HG03571 (cell line): ENCODE results near the gene IFNGR1.
"Not testable (repeated sequence)": the region's sequence is repeated elsewhere in the genome, so short reads cannot be mapped to it uniquely, and the experiment has no call there.

ENCODE experiments used
- ATAC-seq: cut with Tn5 transposase; IDR thresholded peaks from one replicate; pipeline ENCODE4 v1.9.1; 2021; ENCODE audit not compliant: unreplicated experiment

Gene IFNGR1

GRCh38 chr6:137236581-137237355 lies 17.6 kb upstream of the IFNGR1 start:
- ATAC-seq, result no peak

DNA sequence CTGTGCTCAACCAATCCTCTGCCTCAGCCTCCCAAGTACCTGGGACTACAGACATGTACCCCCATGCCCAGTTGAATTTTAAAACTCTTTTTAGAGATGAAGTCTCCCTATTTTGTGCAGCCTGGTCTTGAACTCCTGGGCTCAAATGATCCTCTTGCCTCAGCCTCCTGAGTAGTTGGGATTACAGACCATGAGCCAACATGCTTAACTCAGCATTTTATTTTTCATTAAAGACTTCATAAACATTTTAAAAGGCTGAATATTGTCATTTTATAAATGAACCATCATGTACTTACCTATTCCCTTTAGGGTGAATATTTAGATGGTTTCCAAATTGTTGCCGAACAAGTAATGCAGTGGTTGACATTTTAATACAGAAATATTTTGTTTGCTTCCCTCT lies 16.5 kb upstream of the IFNGR1 start:
- no peak for ATAC-seq

DNA sequence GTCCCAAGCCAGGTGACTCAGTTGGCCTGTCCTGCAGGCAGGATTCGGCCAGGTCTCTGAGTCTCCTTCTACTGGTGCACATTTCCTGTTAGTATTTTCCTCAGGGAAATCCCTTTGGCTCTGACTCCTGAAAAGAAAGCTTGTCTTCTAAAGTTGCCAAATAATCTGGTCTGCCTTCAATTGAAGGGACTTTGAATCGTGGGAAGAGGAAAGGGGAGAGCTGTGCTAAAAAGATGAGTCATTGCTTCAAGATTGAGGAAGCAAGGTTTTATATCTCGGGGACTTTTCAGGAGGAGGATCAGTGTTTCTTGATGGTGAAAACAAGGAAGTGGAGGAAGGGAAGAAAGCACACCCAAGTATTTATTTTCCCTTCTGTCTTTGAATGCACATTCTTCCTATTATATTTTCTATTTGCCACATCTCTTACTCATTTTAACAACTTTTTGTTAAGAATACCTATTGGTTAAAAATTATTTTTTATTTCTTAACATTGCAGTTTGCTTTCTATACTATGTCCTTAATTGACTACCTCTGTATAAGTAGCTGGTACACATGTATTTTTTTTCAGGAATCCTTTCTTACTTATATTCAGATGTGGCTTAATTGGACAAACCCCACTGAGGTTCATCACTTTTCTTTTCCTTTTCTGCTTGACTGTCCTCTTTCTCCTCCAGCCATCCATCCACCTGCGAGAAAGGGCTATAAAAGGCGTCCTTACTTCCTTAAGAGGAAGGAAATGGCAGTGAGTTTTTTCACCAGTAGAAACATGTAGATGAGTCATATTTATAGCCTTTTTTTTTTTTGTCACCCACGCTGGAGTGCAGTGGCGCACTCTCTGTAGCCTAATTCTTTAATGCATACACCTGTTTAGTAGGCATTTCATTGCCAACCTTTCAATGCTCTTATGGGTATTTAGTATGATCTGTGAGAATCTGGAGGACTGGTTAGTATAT lies 15.0 kb upstream of the IFNGR1 start:
- ATAC-seq, result peak; percentile 63

DNA sequence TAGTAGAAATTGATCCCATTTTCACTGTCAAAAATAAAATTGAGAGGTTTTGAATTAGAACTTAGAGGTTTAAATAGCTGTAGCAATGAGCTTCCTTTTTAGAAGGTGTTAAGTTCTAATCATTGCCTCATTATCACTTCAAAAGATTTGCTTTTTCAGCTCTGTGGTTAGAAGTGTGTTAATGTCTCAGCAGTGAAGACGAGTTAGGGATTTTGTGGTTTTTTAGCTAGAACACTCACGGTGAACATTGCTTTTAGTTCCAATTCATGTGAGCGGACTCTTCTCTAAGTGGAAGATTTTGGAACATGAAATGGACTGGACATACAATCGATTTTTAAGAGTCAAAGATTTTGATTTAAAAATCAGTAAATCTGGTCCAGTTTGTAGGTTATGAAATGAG lies 12.7 kb upstream of the IFNGR1 start:
- ATAC-seq, result no peak

DNA sequence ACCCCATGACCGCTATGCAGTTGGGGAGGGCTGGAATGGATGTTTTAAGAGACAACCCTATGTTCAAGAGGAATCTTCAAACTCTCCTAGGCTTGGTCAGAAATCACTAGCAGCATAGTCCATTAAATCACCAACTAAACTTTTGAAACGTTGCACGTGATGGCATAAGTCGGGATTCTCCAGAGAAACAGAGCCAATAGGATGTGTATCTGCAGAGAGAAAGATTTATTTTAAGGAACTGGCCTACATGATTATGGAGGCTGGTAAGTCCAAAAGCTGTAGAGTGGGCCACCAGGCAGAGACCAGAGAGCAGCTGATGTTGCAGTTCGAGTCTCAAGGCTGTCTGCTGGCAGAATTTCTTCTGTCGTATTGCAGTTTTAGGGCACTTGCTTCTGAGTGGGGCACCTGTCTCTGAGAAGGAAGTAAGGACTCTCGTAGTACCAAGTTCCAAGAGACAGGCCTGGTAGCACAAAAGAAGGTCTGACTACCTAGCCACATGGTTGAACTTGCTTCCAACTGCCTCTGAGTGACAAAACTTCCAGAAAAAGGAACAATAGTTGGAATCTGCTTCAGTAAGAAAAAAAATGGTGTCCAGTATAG lies 11.9 kb upstream of the IFNGR1 start:
- ATAC-seq, result no peak

DNA sequence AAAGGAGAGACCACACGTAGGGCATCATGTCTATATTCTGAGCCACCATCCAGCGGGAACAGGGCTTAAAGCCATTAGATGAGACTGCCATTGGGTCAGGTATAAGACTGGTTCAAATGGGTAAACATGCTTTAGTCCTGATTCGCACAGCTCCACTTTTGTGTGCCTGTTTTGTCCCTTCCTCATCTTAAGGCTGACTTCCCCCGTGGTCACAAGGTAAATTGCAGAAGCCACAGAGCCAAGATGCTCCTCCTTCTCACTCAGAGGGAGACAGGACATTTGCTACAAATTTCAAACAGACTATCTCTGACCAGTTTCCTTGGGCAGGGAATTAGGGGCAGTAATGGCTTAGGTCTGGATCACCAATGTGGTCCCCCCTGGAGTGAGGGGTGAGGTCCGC lies 11.4 kb upstream of the IFNGR1 start:
- no peak for ATAC-seq

DNA sequence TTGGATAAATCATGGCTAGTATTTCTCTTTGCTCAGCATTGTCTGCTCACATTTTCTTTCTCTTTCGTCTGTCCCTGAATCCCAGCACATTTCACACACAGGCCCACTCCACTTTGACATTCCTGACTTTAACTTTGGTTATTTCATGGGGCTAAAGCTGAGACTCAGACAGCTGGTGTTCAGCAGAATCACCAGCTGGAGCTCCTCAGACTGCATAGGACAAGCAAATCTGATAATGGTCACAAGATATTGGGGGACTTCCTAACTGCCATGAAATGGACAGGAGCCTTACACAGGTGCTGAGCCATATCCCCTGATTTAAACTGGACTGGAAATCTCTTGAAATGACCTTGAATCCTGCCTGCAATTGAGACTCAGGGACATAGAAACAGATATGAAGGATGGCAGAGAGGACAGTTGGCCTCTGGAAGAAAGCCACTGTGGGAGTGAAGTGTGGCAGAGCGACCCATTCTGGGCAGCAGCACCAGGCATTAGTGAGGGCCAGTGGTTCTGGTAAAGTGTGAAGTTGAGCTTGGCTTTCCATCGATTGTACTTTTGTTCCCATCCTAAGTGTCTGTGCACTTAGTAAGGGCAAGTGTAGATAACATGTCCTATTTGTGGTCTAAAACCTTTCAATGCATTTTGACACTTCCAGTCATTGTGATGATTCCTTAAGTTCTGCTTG lies 10.0 kb upstream of the IFNGR1 start:
- ATAC-seq, result no peak

DNA sequence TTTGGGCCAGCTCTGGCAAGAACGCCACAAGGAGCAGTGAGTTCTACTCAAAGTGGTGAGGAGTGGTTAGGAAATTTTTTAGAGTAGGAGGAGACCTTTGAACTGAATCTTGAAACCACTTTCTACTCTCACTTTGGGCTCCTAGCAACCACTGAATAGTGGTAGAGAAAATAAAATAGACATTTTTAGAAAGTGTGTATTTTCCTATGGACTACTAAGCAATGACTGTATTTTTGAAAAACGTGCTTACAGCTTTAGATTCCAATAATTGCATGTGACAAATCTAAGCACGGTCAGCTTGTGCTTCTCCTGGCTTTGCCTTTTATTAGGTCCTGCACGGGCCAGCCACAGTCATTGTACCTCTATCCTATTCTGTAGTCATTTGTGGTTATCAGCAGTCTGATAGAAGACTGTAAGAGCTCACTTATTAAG lies 8.7 kb upstream of the IFNGR1 start:
- peak; percentile 26 for ATAC-seq

GRCh38 chr6:137226697-137227096 lies 7.5 kb upstream of the IFNGR1 start:
- no peak for ATAC-seq

DNA sequence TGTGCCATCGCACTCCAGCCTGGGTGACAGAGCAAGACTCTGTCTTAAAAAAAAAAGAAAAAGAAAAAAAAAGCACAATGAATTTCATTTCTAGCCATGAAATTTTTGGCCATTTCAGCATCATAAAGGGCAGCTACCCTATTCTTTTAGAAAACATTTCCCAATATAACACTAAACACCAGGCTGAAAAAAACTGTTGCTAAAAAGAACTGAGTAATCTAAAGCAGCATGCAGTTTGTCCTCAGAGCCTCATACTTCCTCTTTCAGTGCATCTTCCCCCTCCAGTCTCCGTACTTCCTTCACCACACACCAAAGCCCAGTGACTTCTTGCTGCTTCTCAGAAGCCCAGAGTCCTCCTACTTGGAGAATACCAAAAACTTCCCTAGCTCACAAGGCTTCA lies 5.6 kb upstream of the IFNGR1 start:
- ATAC-seq, result peak; percentile 63

- ATAC-seq, result no peak
These were observed 4.4 kb upstream of the IFNGR1 start for GRCh38 chr6:137223370-137224131.

- ATAC-seq, result no peak
These were observed 3.2 kb upstream of the IFNGR1 start for GRCh38 chr6:137222381-137222780.

DNA sequence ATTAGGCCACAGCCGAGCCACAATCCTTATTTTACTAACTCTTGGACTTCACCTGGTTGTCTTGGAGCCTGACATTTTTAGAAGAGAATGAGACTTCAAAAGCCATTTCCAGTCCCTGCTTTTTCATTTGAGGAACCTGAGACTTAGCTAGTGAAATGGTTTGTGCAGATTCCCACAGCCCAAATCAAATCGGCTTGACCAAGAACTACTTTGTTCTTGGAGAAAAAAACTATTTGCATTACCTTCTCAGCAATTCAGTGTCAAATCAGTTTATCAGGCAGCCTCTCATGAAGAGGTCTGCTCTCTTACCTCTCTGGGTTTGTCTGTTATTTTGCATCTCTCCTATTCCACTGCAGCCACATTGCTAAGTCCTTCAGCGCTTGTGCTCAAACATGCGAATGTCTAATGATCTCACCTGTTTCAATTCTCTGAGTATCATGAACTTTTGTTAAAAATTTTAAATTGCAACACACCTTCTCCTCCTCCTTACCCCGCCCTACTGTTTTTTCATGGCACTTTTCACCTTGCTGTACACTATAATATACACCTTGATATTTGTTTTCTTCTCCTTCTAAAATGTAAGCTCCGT lies 573 bp upstream of the IFNGR1 start:
- peak; percentile 11 for ATAC-seq

GRCh38 chr6:137218473-137218916 lies 690 bp downstream of the IFNGR1 start:
- peak; percentile 38 for ATAC-seq

DNA sequence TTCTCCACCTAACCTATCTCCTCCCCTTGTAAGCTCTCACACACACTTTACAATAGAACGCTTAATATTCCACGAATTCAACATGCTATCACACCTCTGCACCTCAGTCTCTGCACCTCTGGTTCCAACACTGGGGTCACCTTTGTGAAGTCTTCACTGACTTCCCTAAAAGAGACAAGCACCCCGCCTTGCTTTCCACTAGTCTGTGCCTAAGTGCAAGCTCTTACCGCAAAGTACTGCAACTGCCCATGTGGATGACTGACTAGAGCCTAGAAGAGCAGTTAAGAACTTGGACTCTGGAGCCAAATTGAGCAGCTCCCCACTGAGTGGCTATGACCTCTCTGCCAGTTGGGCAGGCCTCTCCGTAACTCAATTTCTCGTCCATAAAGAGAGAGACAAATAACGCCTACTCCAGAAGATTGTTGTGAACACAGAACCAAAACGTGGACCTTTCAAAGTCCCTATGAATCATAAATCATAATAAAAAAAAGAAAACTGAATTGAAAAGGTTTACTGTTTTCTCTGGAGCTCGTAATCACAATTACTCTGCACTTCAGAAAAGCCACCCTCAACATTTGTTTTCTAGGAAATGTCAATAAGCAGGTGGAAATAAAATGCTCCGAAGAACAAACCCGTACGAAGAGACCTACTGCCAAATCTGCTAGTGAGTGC lies 1.2 kb downstream of the IFNGR1 start:
- ATAC-seq, result no peak

GRCh38 chr6:137216875-137217553 lies 2.2 kb downstream of the IFNGR1 start:
- no peak for ATAC-seq

DNA sequence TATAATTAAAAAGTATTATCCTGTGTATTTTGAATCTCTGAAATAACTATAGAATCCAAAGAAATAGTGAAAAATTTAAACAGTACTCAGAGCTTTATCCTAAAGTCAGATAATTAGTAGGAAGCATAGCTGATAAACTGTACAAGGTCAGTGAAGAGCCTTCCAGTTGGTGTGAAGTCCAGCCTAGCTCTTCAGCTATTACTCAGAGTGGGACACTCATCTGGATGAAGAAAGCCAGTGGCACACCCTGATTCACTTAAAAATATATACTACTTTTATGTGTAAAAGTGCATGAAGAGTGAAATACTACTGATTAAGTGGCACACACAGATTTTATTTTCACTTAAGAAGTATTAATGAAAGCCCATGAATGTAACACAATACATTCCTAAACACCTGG lies 3.1 kb downstream of the IFNGR1 start:
- no peak for ATAC-seq

DNA sequence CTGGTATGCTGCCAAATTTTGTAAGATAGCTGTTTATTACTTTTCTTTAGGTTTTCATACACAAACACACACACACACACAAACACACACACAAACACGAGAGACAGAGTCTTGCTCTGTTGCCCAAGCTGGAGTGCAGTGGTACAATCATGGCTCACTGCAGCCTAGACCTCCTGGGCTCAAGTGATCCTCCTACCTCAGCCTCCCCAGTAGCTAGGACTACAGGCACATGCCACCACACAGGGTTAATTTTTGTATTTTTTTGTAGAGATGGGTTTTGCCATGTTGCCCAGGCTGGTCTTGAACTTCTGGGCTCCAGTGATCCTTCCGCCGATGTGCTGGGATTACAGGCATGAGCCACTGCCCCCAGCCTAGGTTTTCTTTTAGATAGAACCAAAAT lies 3.6 kb downstream of the IFNGR1 start:
- ATAC-seq, result not testable (repeated sequence)

GRCh38 chr6:137214931-137215330 lies 4.3 kb downstream of the IFNGR1 start:
- ATAC-seq, result no peak
